Kidney (tissue), 14 donors: ENCODE measurements around the gene CREG2. TPM values are rescaled to one million over a fixed set of nuclear protein-coding genes. Genes with fewer than 3 reads are reported as not detected.

ENCODE experiments used
- DNase-seq, 5 donors: peaks; one replicate each; pipeline ENCODE4 v3.0.0-alpha.2; 2013 to 2020
- FAIRE-seq: peaks from 2 replicates; lab custom pipeline; 2012; peaks lifted over from hg19 to GRCh38; lab: Jason Lieb, UNC
- H3K27ac ChIP-seq, 2 donors: one replicate each; pipeline ENCODE4 v1.7.0; 2013; ENCODE audit warnings: low read depth in 2 of 2, low read length in 2 of 2, inconsistent platforms in 1 of 2
- H3K27me3 ChIP-seq: one replicate; pipeline ENCODE4 v1.7.1; 2013; ENCODE audit warnings: low read length, inconsistent platforms; ENCODE audit not compliant: control insufficient read depth, insufficient read depth
- H3K36me3 ChIP-seq, 3 donors: one replicate each; pipeline versions ENCODE4 v1.7.0 to v1.7.1; 2013; ENCODE audit warnings: low read length in 3 of 3, control low read depth in 1 of 3, inconsistent platforms in 1 of 3; ENCODE audit not compliant: insufficient read depth in 3 of 3, control insufficient read depth in 2 of 3
- H3K4me1 ChIP-seq, 3 donors: one replicate each; pipeline versions ENCODE4 v1.7.0 to v1.7.1; 2013; ENCODE audit warnings: low read length in 3 of 3, inconsistent platforms in 1 of 3, low read depth in 1 of 3; ENCODE audit not compliant: control insufficient read depth in 2 of 3, insufficient read depth in 2 of 3
- H3K4me3 ChIP-seq, 3 donors: one replicate each; pipeline versions ENCODE4 v1.7.0 to v1.8.1; 2013; ENCODE audit warnings: low read length in 3 of 3, control low read depth in 1 of 3, inconsistent platforms in 1 of 3
- H3K9ac ChIP-seq, 3 donors: one replicate each; pipeline versions ENCODE4 v1.7.0 to v1.7.1; 2013; ENCODE audit warnings: low read length in 3 of 3, control low read depth in 1 of 3, inconsistent platforms in 1 of 3
- H3K9me3 ChIP-seq, 3 donors: one replicate each; pipeline versions ENCODE4 v1.7.0 to v1.7.1; 2013; ENCODE audit warnings: low read length in 3 of 3, control low read depth in 1 of 3, inconsistent platforms in 1 of 3; ENCODE audit not compliant: control insufficient read depth in 2 of 3, insufficient read depth in 1 of 3
- intact Hi-C: fragments of 100-400 bp; cut with DNase I; formaldehyde crosslinking; loops from one replicate; pipeline ENCODE4 v1.11.1; 2022
- microRNA-seq: library from miRNA; unstranded; fragments of <30 nt; microRNA quantifications from one replicate; pipeline ENCODE4 v1.2.0, GENCODE V29; 2020
- polyA plus RNA-seq: library from polyadenylated mRNA; stranded (reverse); fragments of 350-450 nt; fragmentation: Illumina TruSeq; extraction: RNeasy Lipid Tissue Mini Kit (QIAGEN cat#74804); gene quantifications from one replicate; pipeline ENCODE4 v1.2.3, GENCODE V29; 2014; ENCODE audit warnings: low read depth, low replicate concordance; ENCODE audit not compliant: insufficient read depth
- total RNA-seq: library from RNA; stranded (reverse); fragmentation: NEBNext Ultra II Directional; extraction: Animal tissue kit (Norgen Biotek cat#: 25700); gene quantifications from one replicate; pipeline ENCODE4 v1.2.1, GENCODE V29; 2021
- TF ChIP-seq, protein P1 (sequence below): IDR thresholded peaks from 3 replicates; pipeline ENCODE4 v1.5.1; 2012; ENCODE audit warnings: mild to moderate bottlenecking, moderate library complexity, borderline replicate concordance; ENCODE audit not compliant: insufficient read depth; ENCODE audit errors: extremely low read depth
- donor health status: control.
- donor health status: control.
- donor health status: control.
- donor health status: control.
- donor health status: control.
- donor health status: DM: yes; HTN: yes; CAD: no.
- donor health status: Normal renal cell carcinoma (clear cell type).

The CREG2 gene
- total and polyA plus RNA-seq, 2 donors from 2014 or later = 0.69 TPM; not detected in 1

DNA sequence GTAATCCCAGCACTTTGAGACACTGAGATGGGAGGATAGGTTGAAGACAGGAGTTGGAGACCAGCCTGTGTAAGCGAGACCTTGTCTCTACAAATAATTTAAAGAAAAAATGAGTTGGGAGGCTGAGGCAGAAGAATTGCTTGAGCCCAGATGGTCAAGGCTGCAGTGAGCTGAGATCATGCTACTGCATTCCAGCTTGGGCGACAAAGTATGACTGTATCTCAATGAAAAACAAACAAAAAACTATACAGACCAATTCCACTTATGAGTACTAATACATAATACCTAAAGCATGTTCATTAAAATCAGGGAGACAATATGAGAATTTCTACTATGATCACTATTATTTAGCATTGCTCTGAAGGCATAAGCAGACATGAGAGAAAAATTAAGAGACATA is 91.4 kb downstream of the CREG2 start:
- no peaks in the 10 kb centered on the region for H3K4me1 ChIP-seq
- H3K4me3 ChIP-seq = no peak overlapping the region
- DNase-seq (no peak), FAIRE-seq (no peak)
- no peaks in the 10 kb centered on the region for H3K9me3 ChIP-seq
- TF ChIP-seq, protein P1, sequence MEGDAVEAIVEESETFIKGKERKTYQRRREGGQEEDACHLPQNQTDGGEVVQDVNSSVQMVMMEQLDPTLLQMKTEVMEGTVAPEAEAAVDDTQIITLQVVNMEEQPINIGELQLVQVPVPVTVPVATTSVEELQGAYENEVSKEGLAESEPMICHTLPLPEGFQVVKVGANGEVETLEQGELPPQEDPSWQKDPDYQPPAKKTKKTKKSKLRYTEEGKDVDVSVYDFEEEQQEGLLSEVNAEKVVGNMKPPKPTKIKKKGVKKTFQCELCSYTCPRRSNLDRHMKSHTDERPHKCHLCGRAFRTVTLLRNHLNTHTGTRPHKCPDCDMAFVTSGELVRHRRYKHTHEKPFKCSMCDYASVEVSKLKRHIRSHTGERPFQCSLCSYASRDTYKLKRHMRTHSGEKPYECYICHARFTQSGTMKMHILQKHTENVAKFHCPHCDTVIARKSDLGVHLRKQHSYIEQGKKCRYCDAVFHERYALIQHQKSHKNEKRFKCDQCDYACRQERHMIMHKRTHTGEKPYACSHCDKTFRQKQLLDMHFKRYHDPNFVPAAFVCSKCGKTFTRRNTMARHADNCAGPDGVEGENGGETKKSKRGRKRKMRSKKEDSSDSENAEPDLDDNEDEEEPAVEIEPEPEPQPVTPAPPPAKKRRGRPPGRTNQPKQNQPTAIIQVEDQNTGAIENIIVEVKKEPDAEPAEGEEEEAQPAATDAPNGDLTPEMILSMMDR = no peak
- no peak overlapping the region for H3K27ac ChIP-seq
- no peaks in the 10 kb centered on the region for H3K27me3 ChIP-seq
- intact Hi-C loops = no loop called here
- no peak overlapping the region for H3K9ac ChIP-seq
- no peaks in the 10 kb centered on the region for H3K36me3 ChIP-seq

Small RNA genes lying within 50 kb of the gene (microRNA-seq; reads per million reads assigned to microRNA genes)
- 2.4 reads per million for gene MIR5696

Other genes starting within 250 kb of the CREG2 start
- 47.9 TPM for gene TBC1D8, start 236.1 kb downstream of the CREG2 start, total RNA-seq
- gene TBC1D8, start 236.1 kb downstream of the CREG2 start, polyA plus RNA-seq = 7.4 TPM
- gene CNOT11, start 134.6 kb downstream of the CREG2 start, total RNA-seq = 45.7 TPM
- gene CNOT11, start 134.6 kb downstream of the CREG2 start, polyA plus RNA-seq = 28.4 TPM
- gene RNF149, start 78.8 kb downstream of the CREG2 start, total RNA-seq = 75.8 TPM
- 30.1 TPM for gene RNF149, start 78.8 kb downstream of the CREG2 start, polyA plus RNA-seq
- gene RFX8, start 87.6 kb upstream of the CREG2 start, total RNA-seq = 0.28 TPM
- gene RFX8, start 87.6 kb upstream of the CREG2 start, polyA plus RNA-seq = not detected